Measurements from ENCODE around the gene IL12RB1. TPM values are rescaled to one million over a fixed set of nuclear protein-coding genes. Genes with fewer than 3 reads are reported as not detected.
"Not testable (repeated sequence)": the region's sequence is repeated elsewhere in the genome, so short reads cannot be mapped to it uniquely, and the experiment has no call there.

Gene IL12RB1
- total RNA-seq, 4 donors from 2014 or later, result 0.41 to 6.5 (median 0.61) TPM; not detected in 1

GRCh38 chr19:18041054-18041453 is 45.7 kb downstream of the IL12RB1 start:
- H3K9me3 ChIP-seq, result no peaks in the 10 kb centered on the region
- intact Hi-C loops (cut with DNase I; ENCODE audit: low total_unique reads), result no loop called here

GRCh38 chr19:18032102-18032501 is 54.6 kb downstream of the IL12RB1 start:
- H3K27me3 ChIP-seq; DNase-seq; H3K4me3 ChIP-seq; H3K27ac ChIP-seq; intact Hi-C loops (cut with DNase I; ENCODE audit: low total_unique reads); H3K4me1 ChIP-seq; H3K9me3 ChIP-seq; H3K36me3 ChIP-seq: not testable (repeated sequence)

More at GRCh38 chr19:18041054-18041453, 45.7 kb downstream of the IL12RB1 start:
- Histone ChIP-seq H3K36me3 (no peaks in the 10 kb centered on the region), H3K4me3 (no peak overlapping the region), H3K4me1 (no peaks in the 10 kb centered on the region), H3K27me3 (no peaks in the 10 kb centered on the region), H3K27ac (no peak overlapping the region)
- no peak for DNase-seq
- TF ChIP-seq POLR2A (IDR thresholded peaks at IDR 0.05) (no peak), CTCF (IDR thresholded peaks at IDR 0.05) (no peak)

- H3K36me3 ChIP-seq; intact Hi-C loops (cut with DNase I; ENCODE audit: low total_unique reads); DNase-seq; H3K27ac ChIP-seq; H3K4me3 ChIP-seq; H3K4me1 ChIP-seq; H3K27me3 ChIP-seq; H3K9me3 ChIP-seq: not testable (repeated sequence)
These were observed 55.3 kb downstream of the IL12RB1 start for GRCh38 chr19:18031401-18031800.

GRCh38 chr19:18029617-18030338 is 57.0 kb downstream of the IL12RB1 start:
- Histone ChIP-seq H3K9me3 (no peaks in the 10 kb centered on the region), H3K4me3 (no peak overlapping the region), H3K36me3 (no peaks in the 10 kb centered on the region), H3K4me1 (no peaks in the 10 kb centered on the region), H3K27me3 (no peaks in the 10 kb centered on the region), H3K27ac (no peak overlapping the region)
- TF ChIP-seq CTCF (IDR thresholded peaks at IDR 0.05) (no peak), POLR2A (IDR thresholded peaks at IDR 0.05) (no peak)
- intact Hi-C loops (cut with DNase I; ENCODE audit: low total_unique reads), result no loop called here
- no peak for DNase-seq

- Histone ChIP-seq H3K4me1 (no peaks in the 10 kb centered on the region), H3K27me3 (no peaks in the 10 kb centered on the region), H3K36me3 (no peaks in the 10 kb centered on the region), H3K9me3 (no peaks in the 10 kb centered on the region), H3K4me3 (no peak overlapping the region), H3K27ac (no peak overlapping the region)
- no peak for TF ChIP-seq POLR2A (IDR thresholded peaks at IDR 0.05)
- DNase-seq, result no peak
- intact Hi-C loops (cut with DNase I; ENCODE audit: low total_unique reads), result no loop called here
These were observed 59.6 kb downstream of the IL12RB1 start for GRCh38 chr19:18027151-18027550.

GRCh38 chr19:18023622-18024251 is 63.0 kb downstream of the IL12RB1 start:
- DNase-seq, result peak; percentile 43 to 78
- no peaks in the 10 kb centered on the region for H3K36me3 ChIP-seq
- no peaks in the 10 kb centered on the region for H3K27me3 ChIP-seq
- no peak for TF ChIP-seq CTCF (IDR thresholded peaks at IDR 0.05)
- peak in 1 of 2 donors; percentile 25 for TF ChIP-seq POLR2A (IDR thresholded peaks at IDR 0.05)
- no peaks in the 10 kb centered on the region for H3K9me3 ChIP-seq
- no peak overlapping the region for H3K4me3 ChIP-seq
- H3K27ac ChIP-seq, result peak overlapping the region; percentile 61 to 85
- peaks cover 0 to 21% of the 10 kb centered on the region in 2 donors for H3K4me1 ChIP-seq
- intact Hi-C loops (cut with DNase I; ENCODE audit: low total_unique reads), result no loop called here

Data from uterus (tissue), 4 donors.